SH-SY5Y (cell line): Measurements from ENCODE around the gene AFF2.

ENCODE experiments used
- GATA2 ChIP-seq: IDR thresholded peaks from 2 replicates; pipeline ENCODE4 v1.6.1; 2011; ENCODE audit warnings: mild to moderate bottlenecking, low read depth, low read length
- GATA3 ChIP-seq: IDR thresholded peaks from 2 replicates; pipeline ENCODE4 v1.6.1; 2011; ENCODE audit warnings: low read depth, mild to moderate bottlenecking, low read length, moderate library complexity

- TF ChIP-seq GATA2 (no peak), GATA3 (no peak)
Measured at GRCh38 chrX:148850631-148851030, 350.2 kb downstream of the AFF2 start.
